Measurements from ENCODE around the gene DOCK1. TPM values are rescaled to one million over a fixed set of nuclear protein-coding genes. Genes with fewer than 3 reads are reported as not detected.

DOCK1 gene
- total RNA-seq, 1 donor from 2014 or later, result 25.8 TPM

GRCh38 chr10:126924180-126924914 lies 19.1 kb downstream of the DOCK1 start:
- DNase-seq (ENCODE audit: low spot score in 2 of 2), result no peak
- H3K4me1 ChIP-seq, result peaks cover 0 to 2% of the 10 kb centered on the region in 2 donors

GRCh38 chr10:126924915-126925300 lies 19.7 kb downstream of the DOCK1 start:
- peaks cover 0 to 13% of the 10 kb centered on the region in 2 donors for H3K36me3 ChIP-seq
- no peaks in the 10 kb centered on the region for H3K27me3 ChIP-seq
- H3K4me3 ChIP-seq, result no peak overlapping the region
- TF ChIP-seq CTCF (IDR thresholded peaks at IDR 0.05), result no peak
- intact Hi-C loops (cut with DNase I), result no loop called here
- H3K4me1 ChIP-seq, result peaks cover 0 to 2% of the 10 kb centered on the region in 2 donors
- no peaks in the 10 kb centered on the region for H3K9me3 ChIP-seq
- no peak overlapping the region for H3K27ac ChIP-seq
- no peak for DNase-seq (ENCODE audit: low spot score in 2 of 2)

More at GRCh38 chr10:126924180-126924914, 19.1 kb downstream of the DOCK1 start:
- no peak for TF ChIP-seq CTCF (IDR thresholded peaks at IDR 0.05)
- no peak overlapping the region for H3K4me3 ChIP-seq
- no peaks in the 10 kb centered on the region for H3K9me3 ChIP-seq
- peaks cover 0 to 13% of the 10 kb centered on the region in 2 donors for H3K36me3 ChIP-seq
- no peaks in the 10 kb centered on the region for H3K27me3 ChIP-seq
- no peak overlapping the region for H3K27ac ChIP-seq
- intact Hi-C loops (cut with DNase I), result no loop called here

GRCh38 chr10:126926568-126926967 lies 21.3 kb downstream of the DOCK1 start:
- intact Hi-C loops (cut with DNase I), result no loop called here
- Histone ChIP-seq H3K4me3 (no peak overlapping the region), H3K27me3 (no peaks in the 10 kb centered on the region), H3K9me3 (no peaks in the 10 kb centered on the region), H3K4me1 (peaks cover 4 to 12% of the 10 kb centered on the region in 2 donors), H3K36me3 (peaks cover 0 to 13% of the 10 kb centered on the region in 2 donors), H3K27ac (no peak overlapping the region)
- no peak for DNase-seq (ENCODE audit: low spot score in 2 of 2)
- TF ChIP-seq CTCF (IDR thresholded peaks at IDR 0.05), result no peak

GRCh38 chr10:126927799-126928198 lies 22.6 kb downstream of the DOCK1 start:
- no peak for TF ChIP-seq CTCF (IDR thresholded peaks at IDR 0.05)
- H3K36me3 ChIP-seq, result peaks cover 0 to 13% of the 10 kb centered on the region in 2 donors
- H3K4me1 ChIP-seq, result peaks cover 4 to 10% of the 10 kb centered on the region in 2 donors
- intact Hi-C loops (cut with DNase I), result no loop called here
- DNase-seq (ENCODE audit: low spot score in 2 of 2), result no peak
- H3K9me3 ChIP-seq, result no peaks in the 10 kb centered on the region
- H3K4me3 ChIP-seq, result no peak overlapping the region
- H3K27me3 ChIP-seq, result no peaks in the 10 kb centered on the region
- H3K27ac ChIP-seq, result no peak overlapping the region

GRCh38 chr10:126928274-126928673 lies 23.0 kb downstream of the DOCK1 start:
- Histone ChIP-seq H3K4me3 (no peak overlapping the region), H3K9me3 (no peaks in the 10 kb centered on the region), H3K36me3 (peaks cover 0 to 13% of the 10 kb centered on the region in 2 donors), H3K27ac (no peak overlapping the region), H3K27me3 (no peaks in the 10 kb centered on the region), H3K4me1 (peaks cover 4 to 10% of the 10 kb centered on the region in 2 donors)
- TF ChIP-seq CTCF (IDR thresholded peaks at IDR 0.05), result no peak
- intact Hi-C loops (cut with DNase I), result no loop called here
- DNase-seq (ENCODE audit: low spot score in 2 of 2), result no peak
